Testis (tissue), 3 donors: ENCODE measurements around the gene EIF4A3. TPM values are rescaled to one million over a fixed set of nuclear protein-coding genes. Genes with fewer than 3 reads are reported as not detected.

ENCODE experiments used
- DNase-seq: peaks from one replicate; pipeline ENCODE4 v3.0.0-alpha.2; 2019
- H3K27ac ChIP-seq, 2 donors: fragments of 200-600 bp; sonication (generic); one replicate each; pipeline ENCODE4 v1.5.1; 2019
- H3K27me3 ChIP-seq: fragments of 200-600 bp; sonication (generic); one replicate; pipeline ENCODE4 v1.5.1; 2019
- H3K36me3 ChIP-seq: fragments of 200-600 bp; sonication (generic); one replicate; pipeline ENCODE4 v1.5.1; 2017; ENCODE audit warnings: low read depth; ENCODE audit errors: missing control alignments
- H3K4me1 ChIP-seq: fragments of 200-600 bp; sonication (generic); one replicate; pipeline ENCODE4 v1.5.1; 2019
- H3K4me3 ChIP-seq, 2 donors: fragments of 200-600 bp; sonication (generic); one replicate each; pipeline ENCODE4 v1.5.1; 2017 to 2019
- H3K9me3 ChIP-seq: fragments of 200-600 bp; sonication (generic); one replicate; pipeline ENCODE4 v1.5.1; 2017
- POLR2A ChIP-seq: fragments of 450-650 bp; IDR thresholded peaks from one replicate; pipeline ENCODE4 v1.6.1; 2017; ENCODE audit warnings: antibody characterized with exemption, mild to moderate bottlenecking, moderate library complexity
- WGBS, 2 donors: methylation state at CpG; one replicate each; pipeline ENCODE4 v1.1.5; 2018; 5-methylcytosine and 5-hydroxymethylcytosine counted together
- intact Hi-C: fragments of 100-400 bp; cut with DNase I; formaldehyde crosslinking; loops from one replicate; pipeline ENCODE4 v1.15.1; 2023; ENCODE audit warnings: low total_unique reads
- polyA plus RNA-seq: library from polyadenylated mRNA; stranded (reverse); fragments of 350-450 nt; fragmentation: Illumina TruSeq; extraction: RNeasy Lipid Tissue Mini Kit (QIAGEN cat#74804); gene quantifications from one replicate; pipeline ENCODE4 v1.2.3, GENCODE V29; 2014; ENCODE audit warnings: low read depth, low replicate concordance; ENCODE audit not compliant: insufficient read depth
- total RNA-seq, 2 donors: library from RNA; depleted of rRNA; stranded (reverse); fragments of >200 nt; gene quantifications; one replicate each; pipeline ENCODE4 v1.2.3, GENCODE V29; 2016
- TF ChIP-seq, protein P1 (sequence below), 3 experiments: fragments of 450-650 bp in 2 of 3; fragments of 200-600 bp in 1 of 3; sonication (generic) in 1 of 3; IDR thresholded peaks; one replicate each; pipeline ENCODE4 v1.5.1; 2016 to 2019; ENCODE audit warnings: antibody characterized with exemption in 3 of 3, mild to moderate bottlenecking in 2 of 3, moderate library complexity in 1 of 3

EIF4A3 gene
- total and polyA plus RNA-seq, 3 donors from 2014 or later: 67.1 to 99.3 (median 85.6) TPM

DNA sequence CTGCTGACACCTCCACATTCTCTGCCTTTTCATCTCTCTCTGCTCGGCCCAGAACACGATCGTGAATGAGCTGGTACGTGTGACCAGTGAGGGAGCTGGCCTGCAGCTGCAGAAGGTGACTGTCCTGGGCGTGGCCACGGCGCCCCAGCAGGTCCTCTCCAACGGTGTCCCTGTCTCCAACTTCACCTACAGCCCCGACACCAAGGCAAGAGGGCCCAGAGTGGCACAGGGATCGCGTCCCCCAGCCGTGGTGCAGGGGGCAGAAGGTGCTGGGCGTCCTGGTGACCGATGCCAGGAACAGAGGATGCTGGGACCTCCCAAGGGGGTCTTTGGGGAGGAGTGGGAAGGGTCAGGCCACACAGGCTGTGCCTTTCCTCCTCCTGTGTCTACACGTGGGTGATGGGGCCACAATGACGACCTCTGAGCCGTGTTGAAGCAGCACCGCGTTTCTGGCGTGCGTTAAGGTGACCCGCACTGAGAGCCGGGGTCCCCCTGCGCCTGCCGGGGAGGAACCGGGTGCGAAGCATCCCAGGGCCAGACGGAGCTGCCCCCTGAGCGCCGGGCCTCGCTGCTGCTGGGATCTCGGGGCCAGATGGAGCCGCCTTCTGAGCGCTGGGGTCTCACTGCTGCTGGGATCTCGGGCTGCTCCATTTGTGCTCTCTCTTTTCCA is 28.2 kb downstream of the EIF4A3 start:
- TF ChIP-seq POLR2A: no peak
- TF ChIP-seq, protein P1, sequence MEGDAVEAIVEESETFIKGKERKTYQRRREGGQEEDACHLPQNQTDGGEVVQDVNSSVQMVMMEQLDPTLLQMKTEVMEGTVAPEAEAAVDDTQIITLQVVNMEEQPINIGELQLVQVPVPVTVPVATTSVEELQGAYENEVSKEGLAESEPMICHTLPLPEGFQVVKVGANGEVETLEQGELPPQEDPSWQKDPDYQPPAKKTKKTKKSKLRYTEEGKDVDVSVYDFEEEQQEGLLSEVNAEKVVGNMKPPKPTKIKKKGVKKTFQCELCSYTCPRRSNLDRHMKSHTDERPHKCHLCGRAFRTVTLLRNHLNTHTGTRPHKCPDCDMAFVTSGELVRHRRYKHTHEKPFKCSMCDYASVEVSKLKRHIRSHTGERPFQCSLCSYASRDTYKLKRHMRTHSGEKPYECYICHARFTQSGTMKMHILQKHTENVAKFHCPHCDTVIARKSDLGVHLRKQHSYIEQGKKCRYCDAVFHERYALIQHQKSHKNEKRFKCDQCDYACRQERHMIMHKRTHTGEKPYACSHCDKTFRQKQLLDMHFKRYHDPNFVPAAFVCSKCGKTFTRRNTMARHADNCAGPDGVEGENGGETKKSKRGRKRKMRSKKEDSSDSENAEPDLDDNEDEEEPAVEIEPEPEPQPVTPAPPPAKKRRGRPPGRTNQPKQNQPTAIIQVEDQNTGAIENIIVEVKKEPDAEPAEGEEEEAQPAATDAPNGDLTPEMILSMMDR (IDR thresholded peaks at IDR 0.05): no peak
- peak; percentile 4 for DNase-seq
- Histone ChIP-seq H3K27me3 (no peaks in the 10 kb centered on the region), H3K4me3 (no peak overlapping the region), H3K36me3 (no peaks in the 10 kb centered on the region), H3K9me3 (no peaks in the 10 kb centered on the region), H3K27ac (no peak overlapping the region), H3K4me1 (no peaks in the 10 kb centered on the region)
- intact Hi-C loops: no loop called here
- 90 to 94% methylated on average over 11 to 35 of the region's 35 CpGs for WGBS, 2 donors

DNA sequence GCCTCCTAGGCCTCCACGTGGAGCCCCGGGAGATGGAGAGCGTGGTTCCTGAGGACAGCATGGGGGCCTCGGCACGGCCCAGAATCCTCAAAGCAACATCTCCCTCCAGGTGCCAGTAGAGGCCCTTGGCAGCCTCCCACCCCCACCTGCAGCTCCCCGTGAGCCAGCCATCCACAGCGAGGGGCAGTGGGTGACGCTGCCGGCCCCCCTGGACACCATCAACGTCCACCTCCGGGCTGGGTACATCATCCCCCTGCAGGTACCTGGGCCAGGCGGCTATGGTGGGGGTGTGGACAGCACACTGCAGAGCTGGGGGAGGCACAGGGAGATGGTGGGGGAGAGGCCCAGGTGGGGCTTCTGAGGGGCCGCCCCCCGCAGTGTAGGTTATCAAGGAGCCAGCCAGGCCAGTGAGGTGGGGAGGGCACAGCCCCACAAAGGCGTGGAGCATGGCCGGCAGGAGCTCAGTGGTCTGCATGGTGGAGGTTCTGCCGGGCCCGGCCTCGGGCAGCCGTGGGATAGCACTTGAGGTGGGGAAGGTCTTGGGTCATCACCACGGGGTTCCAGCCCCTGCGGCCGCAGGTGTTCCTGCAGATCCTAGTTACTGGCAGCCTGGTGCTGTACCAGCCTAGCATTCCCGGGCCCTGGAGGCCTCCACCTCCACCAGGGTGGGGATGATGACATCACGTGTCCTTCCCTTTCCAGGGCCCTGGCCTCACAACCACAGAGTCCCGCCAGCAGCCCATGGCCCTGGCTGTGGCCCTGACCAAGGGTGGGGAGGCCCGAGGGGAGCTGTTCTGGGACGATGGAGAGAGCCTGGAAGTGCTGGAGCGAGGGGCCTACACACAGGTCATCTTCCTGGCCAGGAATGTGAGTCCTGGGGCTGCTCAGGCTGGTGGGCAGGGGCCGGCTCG is 29.2 kb downstream of the EIF4A3 start:
- Histone ChIP-seq H3K27me3 (no peaks in the 10 kb centered on the region), H3K9me3 (no peaks in the 10 kb centered on the region), H3K4me3 (no peak overlapping the region), H3K36me3 (no peaks in the 10 kb centered on the region), H3K4me1 (no peaks in the 10 kb centered on the region), H3K27ac (no peak overlapping the region)
- WGBS, 2 donors: 85 to 86% methylated on average over 8 to 31 of the region's 31 CpGs
- peak; percentile 9 for DNase-seq
- intact Hi-C loops: no loop called here
- TF ChIP-seq POLR2A: no peak
- TF ChIP-seq, protein P1 (IDR thresholded peaks at IDR 0.05): no peak

DNA sequence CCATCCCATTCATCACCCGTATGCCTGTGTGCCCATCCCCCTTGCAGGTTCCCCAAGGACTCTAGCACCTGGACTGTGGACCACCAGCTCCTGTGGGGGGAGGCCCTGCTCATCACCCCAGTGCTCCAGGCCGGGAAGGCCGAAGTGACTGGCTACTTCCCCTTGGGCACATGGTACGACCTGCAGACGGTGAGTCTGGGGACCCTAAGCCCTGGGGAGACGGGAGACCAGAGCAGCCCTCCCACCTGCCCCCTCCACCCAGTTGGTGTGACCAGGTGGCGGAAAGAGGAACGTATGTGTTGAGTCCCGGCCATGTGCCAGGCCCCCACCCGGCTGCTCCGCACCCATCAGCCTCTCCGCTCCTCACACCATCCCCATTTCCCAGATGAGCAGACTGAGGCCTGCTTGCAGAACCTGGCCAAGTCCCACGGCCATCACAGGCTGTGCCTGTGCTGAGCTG is 30.0 kb downstream of the EIF4A3 start:
- TF ChIP-seq POLR2A: no peak
- TF ChIP-seq, protein P1 (IDR thresholded peaks at IDR 0.05): no peak
- Histone ChIP-seq H3K36me3 (no peaks in the 10 kb centered on the region), H3K27ac (no peak overlapping the region), H3K9me3 (no peaks in the 10 kb centered on the region), H3K27me3 (no peaks in the 10 kb centered on the region), H3K4me3 (no peak overlapping the region), H3K4me1 (no peaks in the 10 kb centered on the region)
- WGBS, 2 donors: 84 to 95% methylated on average over 5 to 13 of the region's 13 CpGs
- peak; percentile 2 for DNase-seq
- intact Hi-C loops: no loop called here

DNA sequence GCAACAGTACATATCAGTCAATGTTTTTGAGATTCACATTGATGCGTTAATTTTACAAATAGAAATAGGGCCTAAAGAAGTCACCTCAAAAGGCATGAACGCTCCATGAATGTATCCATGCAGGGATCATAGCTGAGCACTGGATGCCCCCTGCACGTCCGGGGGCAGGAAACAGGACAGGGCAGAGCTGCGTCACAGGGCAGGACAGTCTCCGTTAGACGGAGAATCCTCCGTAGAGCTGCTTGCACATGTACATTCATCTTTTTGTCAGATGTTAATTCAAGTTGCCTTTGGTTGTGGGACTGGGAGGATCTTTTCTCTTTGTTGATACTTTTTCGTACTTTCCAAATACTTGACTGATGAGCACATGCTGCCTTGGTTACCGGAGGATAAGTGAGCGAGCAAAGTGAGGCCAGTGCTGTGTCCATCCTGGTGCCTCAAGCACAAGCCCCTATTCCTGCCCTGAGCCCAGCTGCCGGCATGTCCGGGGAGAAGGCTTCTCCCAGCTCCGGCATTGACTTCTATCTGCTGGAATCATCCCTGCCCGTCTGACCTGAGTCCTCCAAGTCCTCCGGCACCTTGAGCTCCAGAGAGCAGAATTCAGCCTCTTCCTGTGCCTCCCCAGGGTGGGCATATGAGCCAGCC is 30.5 kb downstream of the EIF4A3 start:
- Histone ChIP-seq H3K36me3 (no peaks in the 10 kb centered on the region), H3K9me3 (no peaks in the 10 kb centered on the region), H3K4me1 (no peaks in the 10 kb centered on the region), H3K27me3 (no peaks in the 10 kb centered on the region), H3K4me3 (no peak overlapping the region), H3K27ac (no peak overlapping the region)
- no peak for TF ChIP-seq POLR2A
- TF ChIP-seq, protein P1 (IDR thresholded peaks at IDR 0.05): no peak
- DNase-seq: peak; percentile 9
- intact Hi-C loops: no loop called here
- WGBS, 2 donors: 75 to 91% methylated on average over 16 of the region's 16 CpGs
